CD4-positive, alpha-beta T cell (primary cell): Measurements from ENCODE around the gene ACAD8. TPM values are rescaled to one million over a fixed set of nuclear protein-coding genes. Genes with fewer than 3 reads are reported as not detected.

Source experiments
- ATAC-seq: fragments of 200-7000 bp; cut with Tn5 transposase; one replicate; pipeline ENCODE4 v1.10.0; 2022; ENCODE audit warnings: mild to moderate bottlenecking; ENCODE audit not compliant: poor library complexity
- CTCF ChIA-PET: fragments of 350-600 bp; sonication (Branson Sonifier 250); formaldehyde crosslinking; loops from one replicate; lab custom pipeline; 2021; ENCODE audit warnings: antibody characterized with exemption, inconsistent platforms; lab: Charles Lee
- POLR2A ChIA-PET: fragments of 350-600 bp; sonication (Branson Sonifier 250); formaldehyde crosslinking; loops from one replicate; lab custom pipeline; 2021; ENCODE audit warnings: antibody characterized with exemption, inconsistent platforms; lab: Charles Lee
- DNase-seq, 14 experiments: peaks; one replicate each; pipeline ENCODE4 v3.0.0-alpha.2; 2013 to 2020; ENCODE audit warnings: mixed read lengths in 2 of 14
- H3K27ac ChIP-seq, 2 donors: one replicate each; pipeline versions ENCODE4 v1.5.1 to v1.7.0; 2013; ENCODE audit warnings: low read length in 2 of 2, low read depth in 1 of 2, mild to moderate bottlenecking in 1 of 2
- H3K27me3 ChIP-seq, 2 experiments: 1 replicate in 1 of 2; 2 replicates in 1 of 2; pipeline versions ENCODE4 v1.6.1 to v1.7.0; 2013; ENCODE audit warnings: low read length in 2 of 2, control low read depth in 1 of 2, mild to moderate bottlenecking in 1 of 2, moderate library complexity in 1 of 2; ENCODE audit not compliant: insufficient read depth in 2 of 2, control insufficient read depth in 1 of 2
- H3K36me3 ChIP-seq: one replicate; pipeline ENCODE4 v1.6.1; 2013; ENCODE audit warnings: low read length, control low read depth; ENCODE audit not compliant: insufficient read depth
- H3K4me1 ChIP-seq: one replicate; pipeline ENCODE4 v1.6.1; 2013; ENCODE audit warnings: low read length, control low read depth; ENCODE audit not compliant: insufficient read depth
- H3K4me3 ChIP-seq: one replicate; pipeline ENCODE4 v1.5.1; 2013; ENCODE audit warnings: mild to moderate bottlenecking, low read length, moderate library complexity
- H3K9me3 ChIP-seq, 2 experiments: 1 replicate in 1 of 2; 2 replicates in 1 of 2; pipeline versions ENCODE4 v1.6.1 to v1.7.0; 2013; ENCODE audit warnings: low read length in 2 of 2, mild to moderate bottlenecking in 2 of 2, control low read depth in 1 of 2, moderate library complexity in 1 of 2; ENCODE audit not compliant: control insufficient read depth in 1 of 2, insufficient read depth in 1 of 2
- H3K27ac Mint-ChIP-seq: one replicate; pipeline ENCODE4 v1.8.0; 2020; ENCODE audit warnings: mixed read lengths
- H3K27me3 Mint-ChIP-seq: one replicate; pipeline ENCODE4 v1.8.0; 2021; ENCODE audit warnings: mixed read lengths
- H3K36me3 Mint-ChIP-seq: one replicate; pipeline ENCODE4 v1.8.0; 2021; ENCODE audit warnings: low read depth, mixed read lengths
- H3K4me1 Mint-ChIP-seq: one replicate; pipeline ENCODE4 v1.8.0; 2021; ENCODE audit warnings: low read depth, mixed read lengths
- H3K4me3 Mint-ChIP-seq: one replicate; pipeline ENCODE4 v1.8.0; 2020; ENCODE audit warnings: mild to moderate bottlenecking, mixed read lengths
- H3K9me3 Mint-ChIP-seq: one replicate; pipeline ENCODE4 v1.8.0; 2020; ENCODE audit warnings: mixed read lengths
- intact Hi-C, 2 experiments: fragments of 100-400 bp; cut with DNase I in 1 of 2; cut with micrococcal nuclease in 1 of 2; formaldehyde crosslinking; loops; one replicate each; pipeline versions ENCODE4 v1.15.1 to v1.9.0; 2023 to 2025; cut with DNase I, micrococcal nuclease
- total RNA-seq, 174 experiments: library from RNA in 2 of 174; stranded (reverse) in 2 of 174; gene quantifications; one replicate each; pipeline ENCODE4 v1.2.3 and lab custom pipeline; 2021 to 2026
- TF ChIP-seq, protein P1 (sequence below): fragments of 200-600 bp; IDR thresholded peaks from one replicate; pipeline ENCODE4 v1.8.0; 2022; ENCODE audit warnings: antibody characterized with exemption, mild to moderate bottlenecking

The ACAD8 gene
- total RNA-seq, 2 experiments from 2014 or later: 15.0 to 16.3 TPM

DNA sequence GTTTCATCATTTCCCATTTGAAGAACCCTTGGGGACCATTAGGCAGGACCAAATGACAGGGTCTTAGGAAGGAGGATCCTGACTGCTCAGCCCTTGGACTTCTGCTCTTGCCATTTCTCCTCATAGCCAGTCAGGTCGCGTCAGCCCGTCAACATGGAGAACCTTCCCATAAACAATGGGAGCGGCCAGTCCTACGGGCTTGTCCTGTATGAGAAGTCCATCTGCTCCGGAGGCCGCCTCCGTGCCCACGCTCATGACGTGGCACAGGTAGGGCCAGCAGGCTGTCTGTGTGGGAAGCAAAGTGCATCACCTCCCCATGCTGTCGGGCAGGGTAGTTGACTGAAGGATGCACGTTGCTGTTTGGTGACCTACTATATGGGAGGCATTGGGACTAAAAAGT lies 58.9 kb downstream of the ACAD8 start:
- DNase-seq (no peak), ATAC-seq (no peak)
- H3K4me1 ChIP-seq: no peaks in the 10 kb centered on the region
- no peak overlapping the region for H3K4me3 Mint-ChIP-seq
- no peak overlapping the region for H3K4me3 ChIP-seq
- peaks cover 4% of the 10 kb centered on the region for H3K27me3 Mint-ChIP-seq
- no peaks in the 10 kb centered on the region for H3K4me1 Mint-ChIP-seq
- peaks cover 3 to 8% of the 10 kb centered on the region in 2 experiments for H3K9me3 ChIP-seq
- H3K27ac Mint-ChIP-seq: no peak overlapping the region
- peaks cover 5% of the 10 kb centered on the region for H3K36me3 Mint-ChIP-seq
- intact Hi-C loops: no loop called here
- ChIA-PET POLR2A (no interaction called here), CTCF (no interaction called here)
- peaks cover 3% of the 10 kb centered on the region for H3K9me3 Mint-ChIP-seq
- no peaks in the 10 kb centered on the region for H3K27me3 ChIP-seq
- TF ChIP-seq, protein P1, sequence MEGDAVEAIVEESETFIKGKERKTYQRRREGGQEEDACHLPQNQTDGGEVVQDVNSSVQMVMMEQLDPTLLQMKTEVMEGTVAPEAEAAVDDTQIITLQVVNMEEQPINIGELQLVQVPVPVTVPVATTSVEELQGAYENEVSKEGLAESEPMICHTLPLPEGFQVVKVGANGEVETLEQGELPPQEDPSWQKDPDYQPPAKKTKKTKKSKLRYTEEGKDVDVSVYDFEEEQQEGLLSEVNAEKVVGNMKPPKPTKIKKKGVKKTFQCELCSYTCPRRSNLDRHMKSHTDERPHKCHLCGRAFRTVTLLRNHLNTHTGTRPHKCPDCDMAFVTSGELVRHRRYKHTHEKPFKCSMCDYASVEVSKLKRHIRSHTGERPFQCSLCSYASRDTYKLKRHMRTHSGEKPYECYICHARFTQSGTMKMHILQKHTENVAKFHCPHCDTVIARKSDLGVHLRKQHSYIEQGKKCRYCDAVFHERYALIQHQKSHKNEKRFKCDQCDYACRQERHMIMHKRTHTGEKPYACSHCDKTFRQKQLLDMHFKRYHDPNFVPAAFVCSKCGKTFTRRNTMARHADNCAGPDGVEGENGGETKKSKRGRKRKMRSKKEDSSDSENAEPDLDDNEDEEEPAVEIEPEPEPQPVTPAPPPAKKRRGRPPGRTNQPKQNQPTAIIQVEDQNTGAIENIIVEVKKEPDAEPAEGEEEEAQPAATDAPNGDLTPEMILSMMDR: no peak
- no peak overlapping the region for H3K27ac ChIP-seq
- no peaks in the 10 kb centered on the region for H3K36me3 ChIP-seq

GRCh38 chr11:134312807-134313206 lies 59.4 kb downstream of the ACAD8 start:
- ChIA-PET POLR2A (no interaction called here), CTCF (no interaction called here)
- Mint-ChIP-seq H3K9me3 (peaks cover 4% of the 10 kb centered on the region), H3K36me3 (peaks cover 6% of the 10 kb centered on the region), H3K4me3 (no peak overlapping the region), H3K4me1 (no peaks in the 10 kb centered on the region), H3K27me3 (peaks cover 4% of the 10 kb centered on the region), H3K27ac (no peak overlapping the region)
- TF ChIP-seq, protein P1: no peak
- H3K27me3 ChIP-seq: no peaks in the 10 kb centered on the region
- ATAC-seq: no peak
- no peaks in the 10 kb centered on the region for H3K36me3 ChIP-seq
- H3K27ac ChIP-seq: no peak overlapping the region
- peaks cover 3 to 14% of the 10 kb centered on the region in 2 experiments for H3K9me3 ChIP-seq
- no peaks in the 10 kb centered on the region for H3K4me1 ChIP-seq
- intact Hi-C loops: no loop called here
- no peak for DNase-seq
- no peak overlapping the region for H3K4me3 ChIP-seq

- H3K27me3 Mint-ChIP-seq: peaks cover 4% of the 10 kb centered on the region
- CTCF ChIA-PET: no interaction called here
- H3K4me1 Mint-ChIP-seq: no peaks in the 10 kb centered on the region
- no peak for ATAC-seq
- TF ChIP-seq, protein P1: no peak
- H3K27me3 ChIP-seq: no peaks in the 10 kb centered on the region
- no peak overlapping the region for H3K4me3 ChIP-seq
- H3K27ac ChIP-seq: no peak overlapping the region
- no peaks in the 10 kb centered on the region for H3K36me3 ChIP-seq
- H3K36me3 Mint-ChIP-seq: peaks cover 10% of the 10 kb centered on the region
- POLR2A ChIA-PET: no interaction called here
- peaks cover 3 to 19% of the 10 kb centered on the region in 2 experiments for H3K9me3 ChIP-seq
- no peak overlapping the region for H3K4me3 Mint-ChIP-seq
- no peak for DNase-seq
- H3K27ac Mint-ChIP-seq: no peak overlapping the region
- no peaks in the 10 kb centered on the region for H3K4me1 ChIP-seq
- intact Hi-C loops: no loop called here
- peaks cover 7% of the 10 kb centered on the region for H3K9me3 Mint-ChIP-seq
These were observed 60.0 kb downstream of the ACAD8 start for GRCh38 chr11:134313379-134313778.
